Measurements from ENCODE around the gene APLP2. TPM values are rescaled to one million over a fixed set of nuclear protein-coding genes. Genes with fewer than 3 reads are reported as not detected.

APLP2 gene
- total and polyA plus RNA-seq, 2 of the 4 experiments (the other 2 are of a cell fraction): 127 to 235 TPM

GRCh38 chr11:130110339-130111108, 40.8 kb downstream of the APLP2 start:
- ATAC-seq (ENCODE audit: low read depth): no peak
- intact Hi-C loops (cut with micrococcal nuclease): no loop called here

More at GRCh38 chr11:130110339-130111108, 40.8 kb downstream of the APLP2 start:
- no peak overlapping the region for H2AFZ ChIP-seq (replicated peaks; ENCODE audit: low read length, poor library complexity)
- H2AK9ac ChIP-seq (replicated peaks; ENCODE audit: low read depth, low read length, poor library complexity): no peak overlapping the region
- WGBS, 2 experiments (ENCODE audit: extremely low coverage in 2 of 2, insufficient read length in 1 of 2): 100% methylated on average over 2 of the region's 7 CpGs; no CpG with 5 or more reads in 1 of the 2 experiments
- no TSS peak for BruUV-seq (replicated peaks)
- H3K56ac ChIP-seq (ENCODE audit: extremely low read depth, insufficient read depth, low read length): no peak overlapping the region
- no peak for DNase-seq
- no peak overlapping the region for H3K27ac ChIP-seq (ENCODE audit: insufficient read depth, low read length)
- TF ChIP-seq CEBPB (IDR thresholded peaks at IDR 0.05; ENCODE audit: low read depth, low read length): no peak
- no peak for TF ChIP-seq MAFK (IDR thresholded peaks at IDR 0.05; ENCODE audit: low read depth, low read length)
- TF ChIP-seq CHD1 (IDR thresholded peaks at IDR 0.05; ENCODE audit: low read depth, low read length): no peak
- TF ChIP-seq NFE2L2 (IDR thresholded peaks at IDR 0.05; ENCODE audit: low read depth, low read length): no peak
- no peak for TF ChIP-seq MAZ (IDR thresholded peaks at IDR 0.05; ENCODE audit: borderline replicate concordance, low read depth, low read length)
- TF ChIP-seq USF2 (IDR thresholded peaks at IDR 0.05; ENCODE audit: low read depth, low read length): no peak
- dilution Hi-C loops (cut with HindIII; ENCODE audit: low sequenced_read_pairs, unreplicated experiment): no loop called here
- in situ Hi-C loops (cut with MboI; ENCODE audit: low sequenced_read_pairs): no loop called here
- ChIA-PET CTCF (no interaction called here), POLR2A (ENCODE audit: unreplicated experiment) (no interaction called here)
- peaks cover 4% of the 10 kb centered on the region for H3K9me1 ChIP-seq (ENCODE audit: insufficient read depth, low read length)
- no peak overlapping the region for H2BK20ac ChIP-seq (ENCODE audit: low read depth, low read length)
- H3K4me2 ChIP-seq (ENCODE audit: low read depth, low read length): no peak overlapping the region
- H3K9me3 ChIP-seq (ENCODE audit: control insufficient read depth, insufficient read depth, low read length): no peaks in the 10 kb centered on the region
- peaks cover 16% of the 10 kb centered on the region for H3K36me3 ChIP-seq (ENCODE audit: control insufficient read depth, insufficient read depth, low read length)
- no peak overlapping the region for H4K8ac ChIP-seq (ENCODE audit: low read depth in 2 of 2, low read length in 2 of 2)
- no peak overlapping the region for H3K9ac ChIP-seq (ENCODE audit: low read depth, low read length)
- H3K18ac ChIP-seq (ENCODE audit: low read depth, low read length): no peak overlapping the region
- H3K23ac ChIP-seq (ENCODE audit: low read depth, low read length): no peak overlapping the region
- no peak overlapping the region for H2BK120ac ChIP-seq (ENCODE audit: low read depth, low read length)
- no peak overlapping the region for H3K4me3 ChIP-seq (ENCODE audit: insufficient read depth, low read depth, low read length)
- peaks cover 16 to 17% of the 10 kb centered on the region in 2 experiments for H3K79me1 ChIP-seq (ENCODE audit: low read depth in 1 of 2, low read length in 2 of 2)
- no peak overlapping the region for H4K5ac ChIP-seq (ENCODE audit: low read depth, low read length)
- H3K4ac ChIP-seq (ENCODE audit: low read depth, low read length): no peak overlapping the region
- H2BK15ac ChIP-seq (ENCODE audit: low read depth, low read length): no peak overlapping the region
- no peaks in the 10 kb centered on the region for H3K4me1 ChIP-seq (ENCODE audit: control insufficient read depth, insufficient read depth, low read length)
- H3K14ac ChIP-seq (replicated peaks; ENCODE audit: low read depth, low read length): no peak overlapping the region
- peaks cover 14% of the 10 kb centered on the region for H3K27me3 ChIP-seq (ENCODE audit: control insufficient read depth, insufficient read depth, low read length)
- no peak overlapping the region for H2AK5ac ChIP-seq (ENCODE audit: low read depth, low read length)
- H2BK5ac ChIP-seq (ENCODE audit: low read depth, low read length, poor library complexity, severe bottlenecking): no peak overlapping the region
- peaks cover 43% of the 10 kb centered on the region for H4K20me1 ChIP-seq (ENCODE audit: insufficient read depth, low read length)
- no peak overlapping the region for H4K91ac ChIP-seq (ENCODE audit: insufficient read depth, low read depth, low read length)
